Mesothelial cell of epicardium (in vitro differentiated cells): ENCODE results near the gene DCUN1D2. TPM values are rescaled to one million over a fixed set of nuclear protein-coding genes. Genes with fewer than 3 reads are reported as not detected.

Experiments used
- DNase-seq, 2 experiments: peaks; one replicate each; pipeline ENCODE4 v3.0.0; 2021; ENCODE audit warnings: low spot score in 2 of 2; ENCODE audit not compliant: unreplicated experiment in 2 of 2
- H3K27ac Mint-ChIP-seq: 2 replicates; pipeline ENCODE4 v1.8.0; 2021; ENCODE audit warnings: mixed read lengths
- H3K27me3 Mint-ChIP-seq: 2 replicates; pipeline ENCODE4 v1.8.0; 2021; ENCODE audit warnings: low read depth, mixed read lengths
- H3K36me3 Mint-ChIP-seq: 2 replicates; pipeline ENCODE4 v1.8.0; 2021; ENCODE audit warnings: mixed read lengths
- H3K4me1 Mint-ChIP-seq: 2 replicates; pipeline ENCODE4 v1.8.0; 2021; ENCODE audit warnings: mixed read lengths
- H3K4me3 Mint-ChIP-seq: 2 replicates; pipeline ENCODE4 v1.8.0; 2021; ENCODE audit warnings: mild to moderate bottlenecking, moderate library complexity, mixed read lengths
- H3K9me3 Mint-ChIP-seq: 2 replicates; pipeline ENCODE4 v1.8.0; 2021; ENCODE audit warnings: mixed read lengths
- CTCF ChIP-seq: fragments of 200-600 bp; sonication (generic); IDR thresholded peaks from one replicate; pipeline ENCODE4 v1.5.0; 2021; ENCODE audit warnings: antibody characterized with exemption; ENCODE audit not compliant: unreplicated experiment
- total RNA-seq: library from RNA; stranded (reverse); gene quantifications from 3 replicates; pipeline ENCODE4 v1.2.1, GENCODE V29; 2021

DCUN1D2 gene
- total RNA-seq, 1 donor from 2014 or later = 40.2 TPM

GRCh38 chr13:113477724-113478123 lies 12.8 kb downstream of the DCUN1D2 start:
- Mint-ChIP-seq H3K27ac (no peak overlapping the region), H3K4me1 (no peaks in the 10 kb centered on the region), H3K36me3 (peaks cover 54% of the 10 kb centered on the region), H3K4me3 (no peak overlapping the region), H3K27me3 (no peaks in the 10 kb centered on the region), H3K9me3 (peaks cover 17% of the 10 kb centered on the region)
- TF ChIP-seq CTCF = no peak
- no peak for DNase-seq

- H3K27ac Mint-ChIP-seq = no peak overlapping the region
- TF ChIP-seq CTCF = no peak
- H3K9me3 Mint-ChIP-seq = peaks cover 17% of the 10 kb centered on the region
- no peak for DNase-seq
- H3K4me1 Mint-ChIP-seq = no peaks in the 10 kb centered on the region
- no peaks in the 10 kb centered on the region for H3K27me3 Mint-ChIP-seq
- H3K36me3 Mint-ChIP-seq = peaks cover 56% of the 10 kb centered on the region
- no peak overlapping the region for H3K4me3 Mint-ChIP-seq
These were observed 13.7 kb downstream of the DCUN1D2 start for GRCh38 chr13:113476811-113477210.

- Mint-ChIP-seq H3K4me3 (no peak overlapping the region), H3K4me1 (no peaks in the 10 kb centered on the region), H3K27me3 (no peaks in the 10 kb centered on the region), H3K9me3 (peaks cover 17% of the 10 kb centered on the region), H3K27ac (no peak overlapping the region), H3K36me3 (peaks cover 63% of the 10 kb centered on the region)
- DNase-seq = no peak
- no peak for TF ChIP-seq CTCF
These were observed 14.6 kb downstream of the DCUN1D2 start for GRCh38 chr13:113475911-113476310.

- Mint-ChIP-seq H3K27me3 (no peaks in the 10 kb centered on the region), H3K4me1 (no peaks in the 10 kb centered on the region)
These were observed 15.2 kb downstream of the DCUN1D2 start for GRCh38 chr13:113475280-113475679.

GRCh38 chr13:113474179-113474578 lies 16.3 kb downstream of the DCUN1D2 start:
- no peak for TF ChIP-seq CTCF
- no peaks in the 10 kb centered on the region for H3K27me3 Mint-ChIP-seq
- no peaks in the 10 kb centered on the region for H3K4me1 Mint-ChIP-seq
- no peak overlapping the region for H3K4me3 Mint-ChIP-seq
- DNase-seq = no peak
- H3K36me3 Mint-ChIP-seq = peaks cover 60% of the 10 kb centered on the region
- H3K9me3 Mint-ChIP-seq = peaks cover 17% of the 10 kb centered on the region
- H3K27ac Mint-ChIP-seq = no peak overlapping the region

More at GRCh38 chr13:113475280-113475679, 15.2 kb downstream of the DCUN1D2 start:
- no peak overlapping the region for H3K4me3 Mint-ChIP-seq
- no peak overlapping the region for H3K27ac Mint-ChIP-seq
- no peak for DNase-seq
- H3K36me3 Mint-ChIP-seq = peaks cover 63% of the 10 kb centered on the region
- peaks cover 17% of the 10 kb centered on the region for H3K9me3 Mint-ChIP-seq
- TF ChIP-seq CTCF = no peak
